Tibial nerve (tissue), 4 donors: ENCODE results near the gene SLC16A7. TPM values are rescaled to one million over a fixed set of nuclear protein-coding genes. Genes with fewer than 3 reads are reported as not detected.

Source experiments
- DNase-seq, 2 donors: peaks; one replicate each; pipeline ENCODE4 v3.0.0-alpha.2; 2019; ENCODE audit warnings: low spot score in 2 of 2
- H3K27ac ChIP-seq, 4 donors: fragments of 200-600 bp; sonication (generic) in 3 of 4; one replicate each; pipeline ENCODE4 v1.5.1; 2017 to 2019; ENCODE audit warnings: mild to moderate bottlenecking in 1 of 4
- H3K27me3 ChIP-seq, 2 donors: fragments of 200-600 bp; sonication (generic) in 1 of 2; one replicate each; pipeline versions ENCODE4 v1.5.1 to v1.6.0; 2017 to 2019
- H3K36me3 ChIP-seq, 3 donors: fragments of 200-600 bp; sonication (generic); one replicate each; pipeline ENCODE4 v1.5.1; 2018 to 2019
- H3K4me1 ChIP-seq, 4 donors: fragments of 200-600 bp; sonication (generic) in 3 of 4; one replicate each; pipeline ENCODE4 v1.5.1; 2017 to 2019
- H3K4me3 ChIP-seq, 4 donors: fragments of 200-600 bp; sonication (generic) in 3 of 4; one replicate each; pipeline ENCODE4 v1.5.1; 2017 to 2019; ENCODE audit warnings: mild to moderate bottlenecking in 1 of 4, moderate library complexity in 1 of 4
- H3K9me3 ChIP-seq, 4 donors: fragments of 200-600 bp; sonication (generic) in 3 of 4; one replicate each; pipeline ENCODE4 v1.5.1; 2017 to 2019
- EP300 ChIP-seq, 2 donors: sonication (generic); formaldehyde crosslinking; IDR thresholded peaks; one replicate each; pipeline ENCODE4 v1.6.1; 2017; ENCODE audit warnings: antibody characterized with exemption in 2 of 2, mild to moderate bottlenecking in 1 of 2
- POLR2A ChIP-seq, 2 donors: fragments of 450-650 bp; IDR thresholded peaks; one replicate each; pipeline ENCODE4 v1.6.1; 2017; ENCODE audit warnings: antibody characterized with exemption in 2 of 2, mild to moderate bottlenecking in 2 of 2, moderate library complexity in 2 of 2
- WGBS, 2 donors: methylation state at CpG; one replicate each; pipeline ENCODE4 v1.1.5; 2018; 5-methylcytosine and 5-hydroxymethylcytosine counted together
- total RNA-seq, 4 donors: library from RNA; depleted of rRNA; stranded (reverse); fragments of >200 nt; gene quantifications; one replicate each; pipeline ENCODE4 v1.1.0, GENCODE V29; 2016
- TF ChIP-seq, protein P1 (sequence below), 5 experiments: fragments of 200-600 bp in 3 of 5; fragments of 450-650 bp in 2 of 5; sonication (generic) in 3 of 5; IDR thresholded peaks; one replicate each; pipeline ENCODE4 v1.5.1; 2016 to 2019; ENCODE audit warnings: antibody characterized with exemption in 5 of 5, mild to moderate bottlenecking in 3 of 5, moderate library complexity in 2 of 5

The SLC16A7 gene
- total RNA-seq, 4 donors from 2014 or later: 16.0 to 47.9 (median 29.3) TPM

DNA sequence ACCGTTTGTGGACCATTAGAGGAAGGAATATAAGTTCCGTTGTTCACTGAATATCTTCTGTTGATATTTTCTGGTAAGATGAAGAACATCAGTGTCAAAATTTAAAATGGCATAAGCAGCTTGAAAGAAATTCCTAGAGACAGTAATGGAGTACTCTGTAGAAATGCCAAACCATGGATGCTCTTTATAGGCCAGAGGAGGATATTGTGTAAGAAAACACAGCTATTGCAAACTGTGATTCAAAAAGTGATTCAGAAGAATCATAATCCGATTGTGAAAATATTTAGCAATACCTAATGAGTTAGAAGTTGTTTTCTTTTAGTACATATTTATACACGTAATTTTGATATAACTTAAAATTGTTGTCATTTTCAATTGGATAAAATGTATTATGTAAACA, 102.8 kb downstream of the SLC16A7 start:
- WGBS, 2 donors: 77 to 78% methylated on average over 4 of the region's 4 CpGs
- no peak for DNase-seq
- Histone ChIP-seq H3K27me3 (no peaks in the 10 kb centered on the region), H3K36me3 (no peaks in the 10 kb centered on the region), H3K4me1 (peaks cover 0 to 10% (median 0%) of the 10 kb centered on the region in 4 donors), H3K27ac (no peak overlapping the region), H3K9me3 (no peaks in the 10 kb centered on the region), H3K4me3 (no peak overlapping the region)
- peak in 1 of 2 donors; percentile 46 for TF ChIP-seq EP300 (IDR thresholded peaks at IDR 0.05)
- TF ChIP-seq, protein P1, sequence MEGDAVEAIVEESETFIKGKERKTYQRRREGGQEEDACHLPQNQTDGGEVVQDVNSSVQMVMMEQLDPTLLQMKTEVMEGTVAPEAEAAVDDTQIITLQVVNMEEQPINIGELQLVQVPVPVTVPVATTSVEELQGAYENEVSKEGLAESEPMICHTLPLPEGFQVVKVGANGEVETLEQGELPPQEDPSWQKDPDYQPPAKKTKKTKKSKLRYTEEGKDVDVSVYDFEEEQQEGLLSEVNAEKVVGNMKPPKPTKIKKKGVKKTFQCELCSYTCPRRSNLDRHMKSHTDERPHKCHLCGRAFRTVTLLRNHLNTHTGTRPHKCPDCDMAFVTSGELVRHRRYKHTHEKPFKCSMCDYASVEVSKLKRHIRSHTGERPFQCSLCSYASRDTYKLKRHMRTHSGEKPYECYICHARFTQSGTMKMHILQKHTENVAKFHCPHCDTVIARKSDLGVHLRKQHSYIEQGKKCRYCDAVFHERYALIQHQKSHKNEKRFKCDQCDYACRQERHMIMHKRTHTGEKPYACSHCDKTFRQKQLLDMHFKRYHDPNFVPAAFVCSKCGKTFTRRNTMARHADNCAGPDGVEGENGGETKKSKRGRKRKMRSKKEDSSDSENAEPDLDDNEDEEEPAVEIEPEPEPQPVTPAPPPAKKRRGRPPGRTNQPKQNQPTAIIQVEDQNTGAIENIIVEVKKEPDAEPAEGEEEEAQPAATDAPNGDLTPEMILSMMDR (IDR thresholded peaks at IDR 0.05): no peak
- TF ChIP-seq POLR2A (IDR thresholded peaks at IDR 0.05): no peak

DNA sequence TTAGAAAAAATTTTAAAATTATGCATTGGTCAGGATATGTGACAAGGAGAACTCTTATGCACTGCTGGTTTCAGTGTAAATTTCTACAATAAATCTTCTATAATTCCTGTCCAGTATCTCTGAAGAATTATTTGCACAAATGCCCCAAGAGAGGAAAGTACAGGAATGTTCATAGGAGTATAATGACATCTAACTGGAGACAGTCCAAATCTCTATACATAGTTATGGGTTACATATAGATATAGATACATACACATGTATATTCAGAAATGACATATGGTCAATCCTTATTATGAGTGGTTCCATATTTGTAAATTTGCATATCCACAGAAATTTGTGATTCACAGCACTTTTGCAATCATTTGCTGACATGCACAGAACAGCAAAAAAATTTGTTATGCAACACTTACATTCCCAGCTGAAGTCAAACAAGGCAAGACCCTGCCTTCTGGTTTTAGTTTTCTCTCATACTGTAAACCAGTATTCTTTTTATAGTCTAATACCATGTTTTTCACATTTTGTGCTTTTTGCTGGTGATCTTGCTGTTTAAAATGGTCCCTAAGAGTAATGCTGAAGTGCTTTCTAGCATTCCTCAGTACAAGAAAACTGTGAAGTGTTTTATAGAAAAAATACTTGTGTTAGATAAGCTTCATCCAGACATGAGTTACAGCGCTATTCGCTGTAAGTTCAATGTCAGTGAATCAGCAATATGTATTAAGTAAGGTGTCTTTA, 103.8 kb downstream of the SLC16A7 start:
- TF ChIP-seq POLR2A (IDR thresholded peaks at IDR 0.05): no peak
- peak in 1 of 2 donors; percentile 52 for TF ChIP-seq EP300 (IDR thresholded peaks at IDR 0.05)
- WGBS, 2 donors: 67 to 79% methylated on average over 2 of the region's 2 CpGs
- H3K36me3 ChIP-seq: no peaks in the 10 kb centered on the region
- H3K4me1 ChIP-seq: peaks cover 0 to 10% (median 0%) of the 10 kb centered on the region in 4 donors
- no peaks in the 10 kb centered on the region for H3K27me3 ChIP-seq
- no peaks in the 10 kb centered on the region for H3K9me3 ChIP-seq
- H3K27ac ChIP-seq: no peak overlapping the region
- no peak overlapping the region for H3K4me3 ChIP-seq
- DNase-seq: no peak

DNA sequence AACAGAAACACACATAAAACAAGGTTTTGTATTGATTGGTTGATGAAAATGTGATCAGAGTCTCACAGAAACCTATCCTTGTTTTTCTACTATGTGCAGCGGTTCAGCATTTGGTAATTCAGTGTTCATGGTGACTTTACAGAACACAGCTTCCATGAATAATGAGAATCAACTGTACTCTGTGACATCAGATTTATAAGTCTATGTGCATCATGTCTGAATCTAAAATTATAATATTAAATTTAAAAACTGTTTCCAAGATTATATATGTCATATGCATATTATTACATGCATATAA, 104.3 kb downstream of the SLC16A7 start:
- Histone ChIP-seq H3K27ac (no peak overlapping the region), H3K4me3 (no peak overlapping the region), H3K4me1 (peaks cover 0 to 10% (median 0%) of the 10 kb centered on the region in 4 donors), H3K36me3 (no peaks in the 10 kb centered on the region), H3K27me3 (no peaks in the 10 kb centered on the region), H3K9me3 (no peaks in the 10 kb centered on the region)
- WGBS, 2 donors: 90 to 93% methylated on average over 1 of the region's 1 CpG
- no peak for DNase-seq
- TF ChIP-seq EP300 (IDR thresholded peaks at IDR 0.05) (no peak), POLR2A (IDR thresholded peaks at IDR 0.05) (no peak)
- TF ChIP-seq, protein P1 (IDR thresholded peaks at IDR 0.05): no peak

DNA sequence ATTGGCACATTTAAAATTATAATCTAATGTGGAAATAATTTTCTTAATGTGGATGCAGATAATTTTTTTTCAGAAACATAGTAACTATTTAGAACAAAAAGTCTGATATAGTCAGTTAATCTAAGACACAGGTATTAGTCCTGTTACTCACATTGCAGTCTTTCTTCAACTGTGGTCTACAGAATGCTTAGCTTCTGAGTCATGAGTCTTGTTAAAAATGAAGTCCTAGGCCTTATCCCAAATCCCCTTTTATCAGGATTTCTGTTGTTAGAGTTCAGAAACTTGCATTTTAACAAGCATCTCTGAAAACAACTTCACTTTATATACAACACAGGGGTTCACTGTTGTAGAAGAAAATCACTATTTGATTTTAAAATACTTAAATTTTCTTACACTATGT, 112.2 kb downstream of the SLC16A7 start:
- Histone ChIP-seq H3K27ac (no peak overlapping the region), H3K27me3 (no peaks in the 10 kb centered on the region), H3K36me3 (no peaks in the 10 kb centered on the region), H3K4me3 (no peak overlapping the region), H3K9me3 (no peaks in the 10 kb centered on the region), H3K4me1 (no peaks in the 10 kb centered on the region)
- DNase-seq: no peak
- TF ChIP-seq EP300 (IDR thresholded peaks at IDR 0.05) (no peak), POLR2A (IDR thresholded peaks at IDR 0.05) (no peak)
- TF ChIP-seq, protein P1 (IDR thresholded peaks at IDR 0.05): no peak

DNA sequence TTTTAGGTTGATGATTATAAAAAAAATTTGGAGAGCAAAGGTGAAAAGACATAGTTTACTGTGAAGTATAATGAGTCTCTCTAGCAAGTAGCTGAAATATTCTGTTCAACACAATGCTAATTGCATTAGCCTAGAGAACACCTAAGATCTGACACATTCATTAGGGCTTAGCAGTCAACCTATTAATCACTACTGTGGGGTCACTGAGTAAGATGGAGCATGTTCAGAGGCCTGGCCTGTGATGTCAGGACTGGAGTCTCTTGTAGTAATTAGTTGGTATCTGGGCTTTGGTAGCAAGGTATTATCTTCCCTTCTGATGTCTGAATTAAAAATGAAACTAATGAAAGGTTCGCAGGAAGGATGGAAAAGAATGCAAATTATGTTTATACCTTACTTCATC, 112.7 kb downstream of the SLC16A7 start:
- H3K4me3 ChIP-seq: no peak overlapping the region
- no peak for TF ChIP-seq POLR2A (IDR thresholded peaks at IDR 0.05)
- TF ChIP-seq, protein P1 (IDR thresholded peaks at IDR 0.05): no peak
- no peak for TF ChIP-seq EP300 (IDR thresholded peaks at IDR 0.05)
- H3K27ac ChIP-seq: no peak overlapping the region
- H3K9me3 ChIP-seq: no peaks in the 10 kb centered on the region
- no peaks in the 10 kb centered on the region for H3K4me1 ChIP-seq
- H3K27me3 ChIP-seq: no peaks in the 10 kb centered on the region
- no peaks in the 10 kb centered on the region for H3K36me3 ChIP-seq
- no peak for DNase-seq
- 90 to 91% methylated on average over 1 of the region's 1 CpG for WGBS, 2 donors
